ENCODE results near the gene AMOTL1.
"Not testable (repeated sequence)": the region's sequence is repeated elsewhere in the genome, so short reads cannot be mapped to it uniquely, and the experiment has no call there.

- not testable (repeated sequence) for TF ChIP-seq CTCF (IDR thresholded peaks at IDR 0.05; ENCODE audit: insufficient read depth, low read length); REST (IDR thresholded peaks at IDR 0.05; ENCODE audit: insufficient replicate concordance, low read depth); POLR2AphosphoS5 (IDR thresholded peaks at IDR 0.05; ENCODE audit: low read depth)
These were observed 85.1 kb downstream of the AMOTL1 start for GRCh38 chr11:94853288-94853687.
